ENCODE measurements around the gene TNKS1BP1. TPM values are rescaled to one million over a fixed set of nuclear protein-coding genes. Genes with fewer than 3 reads are reported as not detected.

Gene TNKS1BP1
- total RNA-seq, 1 experiment from 2014 or later = 198 TPM

DNA sequence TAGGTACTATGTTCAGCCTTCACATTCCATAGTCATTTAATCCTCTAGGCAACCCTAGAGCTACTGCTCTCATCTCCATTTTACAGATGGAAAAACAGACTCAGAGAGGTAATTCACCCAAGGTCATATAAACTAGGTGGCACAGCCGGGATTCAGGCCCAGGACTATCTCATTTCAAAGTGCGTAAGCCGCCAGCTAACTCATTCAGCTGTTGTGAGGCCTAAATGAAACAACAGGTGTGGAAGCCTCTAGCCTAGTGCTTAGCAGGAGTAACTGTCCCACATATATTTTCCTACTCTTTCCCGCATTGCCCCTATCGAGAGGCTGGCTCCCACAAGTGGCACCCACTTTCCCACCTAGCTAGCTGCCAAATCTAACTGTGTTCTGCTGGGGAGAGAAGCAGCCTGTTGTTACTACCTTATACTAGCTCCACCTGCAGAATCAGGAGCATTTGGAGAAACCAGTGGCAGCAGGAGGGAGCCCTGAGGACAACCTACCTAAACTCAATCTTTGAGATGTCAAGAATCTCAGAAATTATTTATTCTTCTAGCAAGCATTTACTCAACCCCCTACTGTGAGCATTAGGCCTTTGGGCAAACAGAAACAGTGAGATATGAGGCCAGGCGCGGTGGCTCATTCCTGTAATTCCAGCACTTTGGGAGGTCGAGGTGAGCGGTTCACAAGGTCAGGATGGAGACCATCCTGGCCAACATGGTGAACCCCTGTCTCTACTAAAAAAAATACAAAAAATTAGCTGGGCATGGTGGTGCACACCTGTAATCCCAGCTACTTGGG lies 35.3 kb upstream of the TNKS1BP1 start:
- Mint-ChIP-seq H3K9me3 (ENCODE audit: unreplicated experiment) (no peaks in the 10 kb centered on the region), H3K4me3 (ENCODE audit: unreplicated experiment) (no peak overlapping the region), H3K27me3 (ENCODE audit: insufficient read depth, unreplicated experiment) (no peaks in the 10 kb centered on the region), H3K36me3 (ENCODE audit: insufficient read depth, unreplicated experiment) (no peaks in the 10 kb centered on the region), H3K27ac (ENCODE audit: low read depth, unreplicated experiment) (no peak overlapping the region), H3K4me1 (ENCODE audit: insufficient read depth, unreplicated experiment) (no peaks in the 10 kb centered on the region)
- ChIA-PET POLR2A (interaction anchor here (0.6 kb wide), 1 partner anchor 492 kb away, joined by 3 read pairs; no protein-coding TSS in a partner anchor), CTCF (interaction anchor here (0.6 to 9.3 kb wide), 8 partner anchors 9 to 284 kb away, joined by 3 to 84 read pairs (median 3); no protein-coding TSS in a partner anchor)
- no TSS peak for BruUV-seq (replicated peaks)
- intact Hi-C loops (cut with micrococcal nuclease) = no loop called here
- TF ChIP-seq CTCF (IDR thresholded peaks at IDR 0.05; ENCODE audit: unreplicated experiment) = no peak
- no peak for DNase-seq (ENCODE audit: unreplicated experiment)

- no peak for DNase-seq (ENCODE audit: unreplicated experiment)
- H3K36me3 Mint-ChIP-seq (ENCODE audit: insufficient read depth, unreplicated experiment) = no peaks in the 10 kb centered on the region
- no TSS peak for BruUV-seq (replicated peaks)
- H3K4me1 Mint-ChIP-seq (ENCODE audit: insufficient read depth, unreplicated experiment) = no peaks in the 10 kb centered on the region
- intact Hi-C loops (cut with micrococcal nuclease) = no loop called here
- ChIA-PET CTCF (interaction anchor here (0.6 to 9.3 kb wide), 7 partner anchors 9 to 285 kb away, joined by 3 to 84 read pairs (median 3); no protein-coding TSS in a partner anchor), POLR2A (no interaction called here)
- H3K9me3 Mint-ChIP-seq (ENCODE audit: unreplicated experiment) = no peaks in the 10 kb centered on the region
- no peak overlapping the region for H3K27ac Mint-ChIP-seq (ENCODE audit: low read depth, unreplicated experiment)
- no peaks in the 10 kb centered on the region for H3K27me3 Mint-ChIP-seq (ENCODE audit: insufficient read depth, unreplicated experiment)
- no peak for TF ChIP-seq CTCF (IDR thresholded peaks at IDR 0.05; ENCODE audit: unreplicated experiment)
- no peak overlapping the region for H3K4me3 Mint-ChIP-seq (ENCODE audit: unreplicated experiment)
Measured at GRCh38 chr11:57359396-57359795, 34.6 kb upstream of the TNKS1BP1 start.

GRCh38 chr11:57358991-57359390 lies 34.2 kb upstream of the TNKS1BP1 start:
- H3K27ac Mint-ChIP-seq (ENCODE audit: low read depth, unreplicated experiment) = no peak overlapping the region
- CTCF ChIA-PET = interaction anchor here (0.6 to 9.3 kb wide), 4 partner anchors 11 to 285 kb away, joined by 3 to 84 read pairs (median 6); no protein-coding TSS in a partner anchor
- intact Hi-C loops (cut with micrococcal nuclease) = no loop called here
- no peaks in the 10 kb centered on the region for H3K36me3 Mint-ChIP-seq (ENCODE audit: insufficient read depth, unreplicated experiment)
- TF ChIP-seq CTCF (IDR thresholded peaks at IDR 0.05; ENCODE audit: unreplicated experiment) = no peak
- no peaks in the 10 kb centered on the region for H3K9me3 Mint-ChIP-seq (ENCODE audit: unreplicated experiment)
- no peak overlapping the region for H3K4me3 Mint-ChIP-seq (ENCODE audit: unreplicated experiment)
- BruUV-seq (replicated peaks) = no TSS peak
- DNase-seq (ENCODE audit: unreplicated experiment) = no peak
- POLR2A ChIA-PET = no interaction called here
- no peaks in the 10 kb centered on the region for H3K27me3 Mint-ChIP-seq (ENCODE audit: insufficient read depth, unreplicated experiment)
- no peaks in the 10 kb centered on the region for H3K4me1 Mint-ChIP-seq (ENCODE audit: insufficient read depth, unreplicated experiment)

DNA sequence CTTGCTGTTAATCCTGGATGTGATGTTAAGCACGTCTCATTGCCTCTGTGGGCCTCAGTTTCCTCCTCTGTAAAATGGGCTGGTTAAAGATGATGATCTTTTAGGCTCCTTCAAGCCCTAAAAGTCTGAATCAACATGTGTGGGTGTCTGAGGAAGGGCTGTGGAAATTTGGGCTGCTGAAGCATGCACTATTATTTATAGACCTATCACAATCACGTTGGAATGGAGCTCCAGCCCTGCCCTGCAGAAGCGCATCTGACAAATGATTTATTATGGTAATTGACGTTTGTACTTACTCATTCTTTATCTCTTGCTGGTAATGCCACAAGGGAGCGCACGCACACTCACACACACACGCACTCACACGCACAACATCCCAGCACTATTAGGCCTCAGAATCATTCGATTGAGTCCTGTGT lies 33.8 kb upstream of the TNKS1BP1 start:
- Mint-ChIP-seq H3K27ac (ENCODE audit: low read depth, unreplicated experiment) (no peak overlapping the region), H3K36me3 (ENCODE audit: insufficient read depth, unreplicated experiment) (no peaks in the 10 kb centered on the region), H3K9me3 (ENCODE audit: unreplicated experiment) (no peaks in the 10 kb centered on the region), H3K4me1 (ENCODE audit: insufficient read depth, unreplicated experiment) (no peaks in the 10 kb centered on the region), H3K27me3 (ENCODE audit: insufficient read depth, unreplicated experiment) (no peaks in the 10 kb centered on the region), H3K4me3 (ENCODE audit: unreplicated experiment) (no peak overlapping the region)
- no peak for TF ChIP-seq CTCF (IDR thresholded peaks at IDR 0.05; ENCODE audit: unreplicated experiment)
- POLR2A ChIA-PET = no interaction called here
- no peak for DNase-seq (ENCODE audit: unreplicated experiment)
- CTCF ChIA-PET = interaction anchor here (1.9 to 9.3 kb wide), 2 partner anchors 11 to 135 kb away, joined by 8 to 84 read pairs; no protein-coding TSS in a partner anchor
- intact Hi-C loops (cut with micrococcal nuclease) = no loop called here
- no TSS peak for BruUV-seq (replicated peaks)

Data from MCF 10A (cell line).